Stimulated activated CD4-positive, alpha-beta T cell treated with anti-CD3 and anti-CD28 coated beads, Interleukin-12 subunit alpha, Interleukin-12 subunit beta, amount 100 ng/mL, for 24 hours (primary cell): ENCODE data around the gene TMEM126A.

Source experiments
- DNase-seq, 2 experiments: peaks; one replicate each; pipeline ENCODE4 v3.0.0-alpha.2; 2020; ENCODE audit warnings: low read depth in 2 of 2

TMEM126A gene

DNA sequence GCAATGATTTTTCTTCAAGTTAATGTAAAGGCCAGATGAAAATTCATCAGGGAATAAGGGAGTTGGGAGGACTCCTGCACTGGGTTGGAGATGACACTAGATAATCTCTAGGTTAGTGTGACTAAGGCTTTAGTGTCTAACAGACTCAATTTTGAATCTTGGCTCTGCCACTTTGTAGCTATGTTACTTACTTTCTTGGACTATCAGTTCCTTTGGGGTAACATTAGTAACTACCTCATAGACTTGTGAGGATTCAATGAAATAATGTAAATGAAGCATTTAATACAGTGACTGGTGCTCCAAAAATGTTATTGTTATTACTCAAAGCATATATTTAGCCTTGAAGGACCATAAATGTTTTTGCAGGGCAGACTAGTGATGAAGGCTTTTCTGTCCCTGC lies 47.8 kb downstream of the TMEM126A start:
- no peak for DNase-seq

DNA sequence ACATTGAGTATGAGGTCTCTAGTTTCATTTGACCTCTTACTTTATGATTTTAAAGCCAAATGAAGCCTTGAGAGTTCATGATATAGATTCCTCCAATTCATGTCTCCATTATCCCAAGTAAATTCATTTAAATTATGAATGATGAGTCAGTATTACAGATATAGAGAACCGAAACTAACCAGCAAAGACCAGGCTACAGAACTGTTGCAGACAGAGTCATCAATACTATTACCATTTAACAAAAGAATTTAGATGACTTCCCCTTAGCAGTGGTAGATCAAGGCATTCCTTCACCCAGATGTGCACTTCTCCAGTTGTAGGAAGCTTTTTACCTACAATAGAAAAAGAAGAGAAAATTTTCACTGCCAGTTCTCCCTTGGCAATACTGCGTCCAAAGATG lies 50.0 kb downstream of the TMEM126A start:
- DNase-seq = no peak

DNA sequence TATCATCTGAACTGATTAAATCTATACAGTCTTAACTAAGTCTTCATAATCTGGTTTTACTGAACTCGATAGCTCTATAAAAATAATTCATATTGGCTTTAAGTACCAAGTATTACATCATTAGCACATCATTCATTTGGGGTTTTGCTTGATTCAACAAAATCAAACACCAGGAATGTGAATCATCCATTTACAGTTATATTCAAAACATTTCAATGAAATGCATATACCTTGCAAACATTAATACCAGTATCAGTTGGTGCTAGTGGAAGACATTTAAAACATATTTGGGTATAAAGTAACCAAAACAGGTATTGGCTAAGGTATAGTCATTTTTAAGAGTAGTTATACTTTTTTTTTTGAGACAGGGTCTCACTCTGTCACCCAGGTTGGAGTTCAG lies 50.4 kb downstream of the TMEM126A start:
- DNase-seq = no peak

DNA sequence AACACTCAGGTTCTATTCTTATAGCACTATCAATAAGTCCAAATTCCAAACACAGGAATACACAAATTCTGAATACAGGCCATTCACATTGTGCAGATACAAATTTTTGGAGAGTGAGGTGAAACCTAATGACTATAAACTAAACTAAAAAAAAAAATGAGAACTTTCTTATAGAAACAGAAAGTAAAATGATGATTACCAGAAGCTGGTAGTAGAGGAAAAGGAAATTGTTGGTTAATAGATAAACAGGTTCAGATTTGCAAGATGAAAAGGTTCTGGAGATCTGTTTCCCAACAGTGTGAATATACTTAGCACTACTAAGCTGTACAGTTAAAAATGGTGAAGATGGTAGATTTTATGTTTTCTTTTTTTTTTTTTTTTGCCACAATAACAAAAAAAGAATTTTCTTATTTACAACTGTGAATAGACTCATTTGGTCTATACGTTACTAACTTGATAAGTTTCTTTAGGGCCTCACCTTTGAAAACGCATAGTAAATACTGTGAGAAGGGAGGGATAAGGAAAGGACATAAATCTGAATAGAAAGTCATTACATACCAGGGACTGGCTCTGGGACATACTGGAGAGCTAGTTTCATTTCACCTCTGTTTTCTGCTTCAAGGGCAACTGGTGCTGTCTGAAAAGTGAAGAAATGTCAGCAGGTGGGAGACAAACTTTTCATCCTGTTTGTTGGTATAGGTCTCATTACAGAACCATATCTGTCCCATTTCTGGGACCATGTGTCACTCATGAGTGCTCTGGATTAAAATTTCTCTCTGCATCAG lies 52.4 kb downstream of the TMEM126A start:
- no peak for DNase-seq

DNA sequence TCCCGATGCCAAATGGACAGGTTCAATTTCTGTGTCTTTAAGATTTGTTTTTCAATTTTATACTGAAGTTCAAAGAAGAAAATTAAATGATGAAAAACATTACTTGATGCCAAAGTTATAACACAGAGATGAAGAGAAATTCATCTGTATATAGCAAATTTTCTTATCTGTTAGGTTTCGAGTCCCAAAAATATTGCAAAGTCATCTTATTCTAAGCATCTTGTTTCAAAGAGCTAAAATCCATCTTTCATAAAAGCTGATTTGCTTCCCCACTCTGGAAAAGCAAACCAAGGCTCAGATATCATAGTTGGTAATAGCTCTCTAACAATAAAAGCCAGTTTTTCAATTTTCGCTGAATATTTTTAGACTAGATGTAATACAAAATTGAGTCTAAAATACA lies 57.2 kb downstream of the TMEM126A start:
- no peak for DNase-seq

DNA sequence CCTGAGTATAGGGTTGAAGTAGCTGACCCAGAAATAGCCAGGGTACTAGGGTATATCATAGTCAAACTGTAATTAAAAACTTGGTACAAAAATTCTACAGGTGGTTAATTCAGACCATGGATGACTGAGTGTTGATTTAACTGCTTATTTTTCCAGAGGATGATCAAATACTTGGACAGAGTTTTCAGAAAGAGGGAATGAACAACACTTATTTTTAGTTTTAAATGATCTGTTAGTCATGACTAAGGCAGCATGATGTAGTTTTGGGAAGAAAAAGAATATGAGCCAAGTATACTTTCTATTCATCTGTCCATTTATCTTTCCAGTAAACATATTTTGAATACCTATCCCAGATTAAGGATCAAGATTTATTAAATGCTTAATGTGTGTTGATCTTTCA lies 58.0 kb downstream of the TMEM126A start:
- DNase-seq = no peak
